Neural progenitor cell (in vitro differentiated cells): ENCODE data around the gene STIM1. TPM values are rescaled to one million over a fixed set of nuclear protein-coding genes. Genes with fewer than 3 reads are reported as not detected.

ENCODE experiments used
- DNase-seq: peaks from one replicate; pipeline ENCODE4 v3.0.0-alpha.2; 2016; ENCODE audit warnings: low spot score
- H2AFZ ChIP-seq: fragments of 200-600 bp; sonication (generic); replicated peaks from 2 replicates; pipeline ENCODE4 v1.6.1; 2016; ENCODE audit warnings: antibody characterized with exemption
- H3F3A ChIP-seq: fragments of 200-600 bp; sonication (generic); 2 replicates; pipeline ENCODE4 v1.6.1; 2016; ENCODE audit warnings: antibody characterized with exemption, low read depth
- H3K27ac ChIP-seq: fragments of 200-600 bp; sonication (generic); 2 replicates; pipeline ENCODE4 v1.5.1; 2016; ENCODE audit warnings: mild to moderate bottlenecking
- H3K27me3 ChIP-seq: fragments of 200-600 bp; sonication (generic); 2 replicates; pipeline ENCODE4 v1.6.1; 2016; ENCODE audit warnings: mild to moderate bottlenecking, moderate library complexity
- H3K36me3 ChIP-seq: fragments of 200-600 bp; sonication (generic); 2 replicates; pipeline ENCODE4 v1.5.1; 2016
- H3K4me1 ChIP-seq: fragments of 200-600 bp; sonication (generic); 2 replicates; pipeline ENCODE4 v1.6.1; 2016; ENCODE audit warnings: mixed run types
- H3K4me2 ChIP-seq: fragments of 200-600 bp; sonication (generic); 2 replicates; pipeline ENCODE4 v1.6.1; 2016
- H3K4me3 ChIP-seq: fragments of 200-600 bp; sonication (generic); 2 replicates; pipeline ENCODE4 v1.5.1; 2016
- H3K79me2 ChIP-seq: fragments of 200-600 bp; sonication (generic); 2 replicates; pipeline ENCODE4 v1.6.1; 2016; ENCODE audit warnings: low read depth
- H3K9ac ChIP-seq: fragments of 200-600 bp; sonication (generic); 2 replicates; pipeline ENCODE4 v1.6.1; 2016
- H3K9me3 ChIP-seq: fragments of 200-600 bp; sonication (generic); 2 replicates; pipeline ENCODE4 v1.5.1; 2016; ENCODE audit warnings: low read depth
- H4K20me1 ChIP-seq: fragments of 200-600 bp; sonication (generic); 2 replicates; pipeline ENCODE4 v1.6.1; 2016; ENCODE audit warnings: low read depth
- H3K27ac Mint-ChIP-seq: 3 replicates; pipeline ENCODE4 v1.8.0; 2021; ENCODE audit warnings: mixed read lengths
- H3K27me3 Mint-ChIP-seq: 2 replicates; pipeline ENCODE4 v1.8.0; 2022; ENCODE audit warnings: low read depth, mild to moderate bottlenecking, inconsistent platforms, moderate library complexity, mixed read lengths; ENCODE audit not compliant: insufficient read depth
- H3K36me3 Mint-ChIP-seq: 3 replicates; pipeline ENCODE4 v1.8.0; 2021; ENCODE audit warnings: mixed read lengths
- H3K4me1 Mint-ChIP-seq: 3 replicates; pipeline ENCODE4 v1.8.0; 2021; ENCODE audit warnings: mixed read lengths
- H3K4me3 Mint-ChIP-seq: 3 replicates; pipeline ENCODE4 v1.8.0; 2021; ENCODE audit warnings: mild to moderate bottlenecking, moderate library complexity, mixed read lengths
- H3K9me3 Mint-ChIP-seq: 3 replicates; pipeline ENCODE4 v1.8.0; 2020; ENCODE audit warnings: mixed read lengths
- CTCF ChIP-seq: fragments of 200-600 bp; sonication (generic); IDR thresholded peaks from 2 replicates; pipeline ENCODE4 v1.5.1; 2017; ENCODE audit warnings: antibody characterized with exemption, mild to moderate bottlenecking
- EZH2 ChIP-seq: fragments of 200-600 bp; sonication (generic); IDR thresholded peaks from 2 replicates; pipeline ENCODE4 v1.6.1; 2017; ENCODE audit warnings: antibody characterized with exemption, mild to moderate bottlenecking, moderate library complexity
- EZH2phosphoT487 ChIP-seq: fragments of 200-600 bp; sonication (generic); IDR thresholded peaks from 2 replicates; pipeline ENCODE4 v1.6.1; 2017; ENCODE audit warnings: antibody characterized with exemption
- total RNA-seq: library from RNA; depleted of rRNA; stranded (reverse); fragments of >200 nt; gene quantifications from 2 replicates; pipeline ENCODE4 v1.2.3, GENCODE V29; 2015; ENCODE audit warnings: low replicate concordance

STIM1 gene
- total RNA-seq, 1 donor from 2014 or later: 18.9 TPM

- H3K9me3 ChIP-seq: no peaks in the 10 kb centered on the region
- H4K20me1 ChIP-seq: no peaks in the 10 kb centered on the region
- H3K4me1 ChIP-seq: peaks cover 3% of the 10 kb centered on the region
- DNase-seq: no peak
- no peaks in the 10 kb centered on the region for H3K4me1 Mint-ChIP-seq
- no peak overlapping the region for H3K9ac ChIP-seq
- no peaks in the 10 kb centered on the region for H3K9me3 Mint-ChIP-seq
- no peaks in the 10 kb centered on the region for H3K27me3 Mint-ChIP-seq
- H3F3A ChIP-seq: no peaks in the 10 kb centered on the region
- no peak overlapping the region for H3K27ac ChIP-seq
- no peaks in the 10 kb centered on the region for H3K36me3 Mint-ChIP-seq
- no peak overlapping the region for H3K4me3 ChIP-seq
- H3K27ac Mint-ChIP-seq: no peak overlapping the region
- H3K27me3 ChIP-seq: no peaks in the 10 kb centered on the region
- H3K4me2 ChIP-seq: no peak overlapping the region
- no peak overlapping the region for H3K4me3 Mint-ChIP-seq
- H3K79me2 ChIP-seq: no peaks in the 10 kb centered on the region
- H3K36me3 ChIP-seq: no peaks in the 10 kb centered on the region
- no peak overlapping the region for H2AFZ ChIP-seq
- TF ChIP-seq EZH2phosphoT487 (no peak), CTCF (no peak), EZH2 (no peak)
Observed at GRCh38 chr11:3983101-3983500, 127.6 kb downstream of the STIM1 start.

GRCh38 chr11:3984896-3985295 is 129.4 kb downstream of the STIM1 start:
- Mint-ChIP-seq H3K9me3 (peaks cover 2% of the 10 kb centered on the region), H3K36me3 (peaks cover 2% of the 10 kb centered on the region), H3K27me3 (no peaks in the 10 kb centered on the region), H3K4me1 (no peaks in the 10 kb centered on the region), H3K4me3 (no peak overlapping the region), H3K27ac (no peak overlapping the region)
- peaks cover 2% of the 10 kb centered on the region for H3K9me3 ChIP-seq
- no peaks in the 10 kb centered on the region for H3F3A ChIP-seq
- H3K4me2 ChIP-seq: no peak overlapping the region
- peaks cover 17% of the 10 kb centered on the region for H3K27me3 ChIP-seq
- H2AFZ ChIP-seq: no peak overlapping the region
- DNase-seq: peak; percentile 76
- TF ChIP-seq EZH2phosphoT487 (no peak), CTCF (peak; percentile 53)
- no peaks in the 10 kb centered on the region for H3K36me3 ChIP-seq
- no peak overlapping the region for H3K9ac ChIP-seq
- peaks cover 3% of the 10 kb centered on the region for H3K4me1 ChIP-seq
- H3K79me2 ChIP-seq: no peaks in the 10 kb centered on the region
- H4K20me1 ChIP-seq: no peaks in the 10 kb centered on the region
- H3K27ac ChIP-seq: no peak overlapping the region
- H3K4me3 ChIP-seq: no peak overlapping the region

GRCh38 chr11:3985631-3986030 is 130.2 kb downstream of the STIM1 start:
- H3K27ac Mint-ChIP-seq: no peak overlapping the region
- Histone ChIP-seq H3K4me3 (no peak overlapping the region), H4K20me1 (no peaks in the 10 kb centered on the region), H3K27ac (no peak overlapping the region), H3K27me3 (peaks cover 18% of the 10 kb centered on the region), H3K4me2 (no peak overlapping the region), H3K79me2 (no peaks in the 10 kb centered on the region), H3K9ac (no peak overlapping the region), H3F3A (no peaks in the 10 kb centered on the region), H3K36me3 (no peaks in the 10 kb centered on the region), H3K4me1 (peaks cover 3% of the 10 kb centered on the region), H2AFZ (no peak overlapping the region), H3K9me3 (peaks cover 8% of the 10 kb centered on the region)
- peaks cover 3% of the 10 kb centered on the region for H3K9me3 Mint-ChIP-seq
- DNase-seq: no peak
- no peaks in the 10 kb centered on the region for H3K27me3 Mint-ChIP-seq
- H3K4me1 Mint-ChIP-seq: no peaks in the 10 kb centered on the region
- H3K36me3 Mint-ChIP-seq: peaks cover 2% of the 10 kb centered on the region
- no peak for TF ChIP-seq EZH2
- no peak overlapping the region for H3K4me3 Mint-ChIP-seq

- Histone ChIP-seq H3K79me2 (no peaks in the 10 kb centered on the region), H2AFZ (no peak overlapping the region), H3K4me3 (no peak overlapping the region), H3F3A (no peaks in the 10 kb centered on the region), H3K27me3 (peaks cover 18% of the 10 kb centered on the region), H3K9ac (no peak overlapping the region), H3K4me2 (no peak overlapping the region), H3K36me3 (no peaks in the 10 kb centered on the region), H3K9me3 (peaks cover 8% of the 10 kb centered on the region), H3K27ac (no peak overlapping the region), H4K20me1 (no peaks in the 10 kb centered on the region), H3K4me1 (peaks cover 3% of the 10 kb centered on the region)
- H3K27me3 Mint-ChIP-seq: no peaks in the 10 kb centered on the region
- no peaks in the 10 kb centered on the region for H3K4me1 Mint-ChIP-seq
- TF ChIP-seq EZH2: no peak
- TF ChIP-seq EZH2phosphoT487: no peak
- TF ChIP-seq CTCF: no peak
- no peak overlapping the region for H3K27ac Mint-ChIP-seq
- H3K9me3 Mint-ChIP-seq: peaks cover 3% of the 10 kb centered on the region
- H3K4me3 Mint-ChIP-seq: no peak overlapping the region
- no peak for DNase-seq
- H3K36me3 Mint-ChIP-seq: peaks cover 2% of the 10 kb centered on the region
Observed at GRCh38 chr11:3986301-3986700, 130.8 kb downstream of the STIM1 start.
